HG02678 (cell line): ENCODE data around the gene IRF7.
"Not testable (repeated sequence)": the region's sequence is repeated elsewhere in the genome, so short reads cannot be mapped to it uniquely, and the experiment has no call there.

Experiments used
- ATAC-seq: cut with Tn5 transposase; IDR thresholded peaks from one replicate; pipeline ENCODE4 v1.9.1; 2021; ENCODE audit warnings: mild to moderate bottlenecking, moderate library complexity; ENCODE audit not compliant: unreplicated experiment

Gene IRF7

GRCh38 chr11:584287-584686 is 31.5 kb downstream of the IRF7 start:
- no peak for ATAC-seq

- ATAC-seq, result no peak
Measured at GRCh38 chr11:581752-582151, 34.0 kb downstream of the IRF7 start.

- no peak for ATAC-seq
Measured at GRCh38 chr11:581342-581741, 34.4 kb downstream of the IRF7 start.

- ATAC-seq, result no peak
Measured at GRCh38 chr11:579830-580601, 35.7 kb downstream of the IRF7 start.

- no peak for ATAC-seq
Measured at GRCh38 chr11:578276-579035, 37.3 kb downstream of the IRF7 start.

GRCh38 chr11:577611-577894 is 38.2 kb downstream of the IRF7 start:
- no peak for ATAC-seq

GRCh38 chr11:576811-577610 is 38.7 kb downstream of the IRF7 start:
- no peak for ATAC-seq

GRCh38 chr11:575996-576768 is 39.6 kb downstream of the IRF7 start, which contains the start of gene PHRF1:
PHRF1 (plus strand) TSS chr11:576470; CDS start chr11:581513, 5,043 bp downstream.
- ATAC-seq, result peak; percentile 85

- ATAC-seq, result peak; percentile 48
Measured at GRCh38 chr11:575313-575995, 40.3 kb downstream of the IRF7 start.

GRCh38 chr11:574632-575312 is 41.0 kb downstream of the IRF7 start:
- no peak for ATAC-seq

- not testable (repeated sequence) for ATAC-seq
Measured at GRCh38 chr11:574031-574570, 41.6 kb downstream of the IRF7 start.

GRCh38 chr11:573146-573759 is 42.5 kb downstream of the IRF7 start:
- ATAC-seq, result no peak

- no peak for ATAC-seq
Measured at GRCh38 chr11:571802-572185, 44.0 kb downstream of the IRF7 start.

GRCh38 chr11:569158-569885 is 46.4 kb downstream of the IRF7 start:
- no peak for ATAC-seq

- ATAC-seq, result peak; percentile 90
Measured at GRCh38 chr11:568306-569157, 47.2 kb downstream of the IRF7 start.

- ATAC-seq, result no peak
Measured at GRCh38 chr11:567629-568292, 48.0 kb downstream of the IRF7 start.
